ENCODE results near the gene SLU7. TPM values are rescaled to one million over a fixed set of nuclear protein-coding genes. Genes with fewer than 3 reads are reported as not detected.

SLU7 gene
- total and polyA plus RNA-seq, 2 donors (not counting 1 experiment from before 2014, with no cell fraction given): 47.1 to 79.4 TPM

DNA sequence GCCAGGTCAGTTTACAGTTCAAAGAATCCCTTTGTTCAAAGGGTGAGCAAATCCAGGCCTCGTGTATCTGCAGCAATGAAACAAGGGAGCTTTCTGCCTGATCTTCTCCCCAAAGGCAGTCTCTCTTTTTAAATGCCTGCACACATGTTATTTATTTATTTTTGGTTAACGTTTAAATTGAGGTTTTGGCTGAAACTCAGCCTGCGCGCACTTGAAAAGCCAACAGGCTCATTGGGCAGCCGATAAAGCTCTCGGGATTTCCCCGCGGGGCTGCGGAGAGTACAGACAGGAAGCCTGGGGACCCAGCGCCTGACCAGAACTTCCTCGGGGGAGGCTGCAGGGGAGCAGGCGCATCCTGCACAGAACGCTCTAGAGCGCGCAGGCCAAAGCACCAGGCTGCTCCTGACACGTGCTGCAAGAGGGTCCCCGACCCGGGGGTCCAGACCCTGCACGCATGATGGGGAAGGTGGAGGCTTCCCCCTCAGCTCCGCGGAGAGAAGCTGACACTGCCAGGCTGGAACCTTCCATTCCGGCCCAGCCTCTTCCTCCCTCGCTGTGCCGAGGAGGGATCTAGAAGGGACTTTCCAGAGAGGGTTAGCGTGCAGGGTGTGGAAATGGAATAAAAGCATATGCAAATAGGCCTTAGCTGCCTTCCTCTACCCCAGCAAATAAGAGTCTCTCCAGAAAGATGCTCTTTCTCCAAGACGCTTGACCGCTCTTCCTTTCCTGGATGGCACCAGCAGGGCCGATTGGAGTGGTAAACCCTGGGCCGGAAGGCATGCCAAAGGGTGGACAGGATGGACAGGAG is 48.9 kb upstream of the SLU7 start:
- DNase-seq (ENCODE audit: low read depth in 2 of 2): peak; percentile 72 to 79
- Histone ChIP-seq H3K4me3 (replicated peaks in 1 of 4; ENCODE audit: control extremely low read depth in 1 of 4, insufficient read depth in 1 of 4, low read depth in 3 of 4, low read length in 4 of 4) (peak overlapping the region in 1 of 4 experiments; percentile 36), H3K27me3 (ENCODE audit: control insufficient read depth, insufficient read depth, low read length) (no peaks in the 10 kb centered on the region), H2AFZ (ENCODE audit: low read length) (peak overlapping the region; percentile 15), H3K27ac (ENCODE audit: insufficient read depth, low read length) (no peak overlapping the region), H4K20me1 (ENCODE audit: control insufficient read depth, extremely low read depth, insufficient read depth, low read length) (no peaks in the 10 kb centered on the region), H3K4me2 (ENCODE audit: extremely low read depth, insufficient read depth, low read length) (peak overlapping the region; percentile 0), H3K9me3 (ENCODE audit: control insufficient read depth, insufficient read depth, low read depth, low read length) (no peaks in the 10 kb centered on the region), H3K79me2 (ENCODE audit: control insufficient read depth, insufficient read depth, low read length) (no peaks in the 10 kb centered on the region), H3K4me1 (ENCODE audit: control insufficient read depth, extremely low read depth, insufficient read depth, low read length) (peaks cover 3% of the 10 kb centered on the region), H3K9ac (ENCODE audit: insufficient read depth, low read length) (no peak overlapping the region), H3K36me3 (ENCODE audit: control insufficient read depth, insufficient read depth, low read length) (no peaks in the 10 kb centered on the region)
- no peak for TF ChIP-seq EZH2 (IDR thresholded peaks at IDR 0.05; ENCODE audit: low read length, missing control alignments)
- TF ChIP-seq, protein P1, sequence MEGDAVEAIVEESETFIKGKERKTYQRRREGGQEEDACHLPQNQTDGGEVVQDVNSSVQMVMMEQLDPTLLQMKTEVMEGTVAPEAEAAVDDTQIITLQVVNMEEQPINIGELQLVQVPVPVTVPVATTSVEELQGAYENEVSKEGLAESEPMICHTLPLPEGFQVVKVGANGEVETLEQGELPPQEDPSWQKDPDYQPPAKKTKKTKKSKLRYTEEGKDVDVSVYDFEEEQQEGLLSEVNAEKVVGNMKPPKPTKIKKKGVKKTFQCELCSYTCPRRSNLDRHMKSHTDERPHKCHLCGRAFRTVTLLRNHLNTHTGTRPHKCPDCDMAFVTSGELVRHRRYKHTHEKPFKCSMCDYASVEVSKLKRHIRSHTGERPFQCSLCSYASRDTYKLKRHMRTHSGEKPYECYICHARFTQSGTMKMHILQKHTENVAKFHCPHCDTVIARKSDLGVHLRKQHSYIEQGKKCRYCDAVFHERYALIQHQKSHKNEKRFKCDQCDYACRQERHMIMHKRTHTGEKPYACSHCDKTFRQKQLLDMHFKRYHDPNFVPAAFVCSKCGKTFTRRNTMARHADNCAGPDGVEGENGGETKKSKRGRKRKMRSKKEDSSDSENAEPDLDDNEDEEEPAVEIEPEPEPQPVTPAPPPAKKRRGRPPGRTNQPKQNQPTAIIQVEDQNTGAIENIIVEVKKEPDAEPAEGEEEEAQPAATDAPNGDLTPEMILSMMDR (conservative IDR thresholded peaks at IDR 0.05 in 1 of 2, IDR thresholded peaks at IDR 0.05 in 1 of 2; ENCODE audit: low read depth in 1 of 2, low read length in 2 of 2): no peak

GRCh38 chr5:160466889-160467554 is 48.1 kb upstream of the SLU7 start:
- Histone ChIP-seq H3K9ac (ENCODE audit: insufficient read depth, low read length) (no peak overlapping the region), H3K4me1 (ENCODE audit: control insufficient read depth, extremely low read depth, insufficient read depth, low read length) (peaks cover 3% of the 10 kb centered on the region), H2AFZ (ENCODE audit: low read length) (no peak overlapping the region), H3K4me3 (replicated peaks in 1 of 4; ENCODE audit: control extremely low read depth in 1 of 4, insufficient read depth in 1 of 4, low read depth in 3 of 4, low read length in 4 of 4) (no peak overlapping the region), H3K36me3 (ENCODE audit: control insufficient read depth, insufficient read depth, low read length) (no peaks in the 10 kb centered on the region), H3K27me3 (ENCODE audit: control insufficient read depth, insufficient read depth, low read length) (no peaks in the 10 kb centered on the region), H3K27ac (ENCODE audit: insufficient read depth, low read length) (no peak overlapping the region), H3K4me2 (ENCODE audit: extremely low read depth, insufficient read depth, low read length) (peak overlapping the region; percentile 0), H3K9me3 (ENCODE audit: control insufficient read depth, insufficient read depth, low read depth, low read length) (no peaks in the 10 kb centered on the region), H3K79me2 (ENCODE audit: control insufficient read depth, insufficient read depth, low read length) (no peaks in the 10 kb centered on the region), H4K20me1 (ENCODE audit: control insufficient read depth, extremely low read depth, insufficient read depth, low read length) (no peaks in the 10 kb centered on the region)
- no peak for TF ChIP-seq EZH2 (IDR thresholded peaks at IDR 0.05; ENCODE audit: low read length, missing control alignments)
- TF ChIP-seq, protein P1 (conservative IDR thresholded peaks at IDR 0.05 in 1 of 2, IDR thresholded peaks at IDR 0.05 in 1 of 2; ENCODE audit: low read depth in 1 of 2, low read length in 2 of 2): no peak
- DNase-seq (ENCODE audit: low read depth in 2 of 2): peak in 1 of 2 donors; percentile 8

- no peak overlapping the region for H3K27ac ChIP-seq (ENCODE audit: insufficient read depth, low read length)
These were observed 47.2 kb upstream of the SLU7 start for GRCh38 chr5:160466116-160466515.

More at GRCh38 chr5:160466116-160466515, 47.2 kb upstream of the SLU7 start:
- H3K36me3 ChIP-seq (ENCODE audit: control insufficient read depth, insufficient read depth, low read length): no peaks in the 10 kb centered on the region
- H3K4me3 ChIP-seq (replicated peaks in 1 of 4; ENCODE audit: control extremely low read depth in 1 of 4, insufficient read depth in 1 of 4, low read depth in 3 of 4, low read length in 4 of 4): no peak overlapping the region
- no peaks in the 10 kb centered on the region for H3K79me2 ChIP-seq (ENCODE audit: control insufficient read depth, insufficient read depth, low read length)
- TF ChIP-seq EZH2 (IDR thresholded peaks at IDR 0.05; ENCODE audit: low read length, missing control alignments): no peak
- TF ChIP-seq, protein P1 (conservative IDR thresholded peaks at IDR 0.05 in 1 of 2, IDR thresholded peaks at IDR 0.05 in 1 of 2; ENCODE audit: low read depth in 1 of 2, low read length in 2 of 2): no peak
- no peaks in the 10 kb centered on the region for H3K9me3 ChIP-seq (ENCODE audit: control insufficient read depth, insufficient read depth, low read depth, low read length)
- no peak overlapping the region for H3K4me2 ChIP-seq (ENCODE audit: extremely low read depth, insufficient read depth, low read length)
- no peak for DNase-seq (ENCODE audit: low read depth in 2 of 2)
- no peak overlapping the region for H2AFZ ChIP-seq (ENCODE audit: low read length)
- no peaks in the 10 kb centered on the region for H4K20me1 ChIP-seq (ENCODE audit: control insufficient read depth, extremely low read depth, insufficient read depth, low read length)
- peaks cover 3% of the 10 kb centered on the region for H3K4me1 ChIP-seq (ENCODE audit: control insufficient read depth, extremely low read depth, insufficient read depth, low read length)
- no peaks in the 10 kb centered on the region for H3K27me3 ChIP-seq (ENCODE audit: control insufficient read depth, insufficient read depth, low read length)
- H3K9ac ChIP-seq (ENCODE audit: insufficient read depth, low read length): no peak overlapping the region
